Measurements from ENCODE around the gene ILF3.
"Not testable (repeated sequence)": the region's sequence is repeated elsewhere in the genome, so short reads cannot be mapped to it uniquely, and the experiment has no call there.

The ILF3 gene

GRCh38 chr19:10662384-10663251, 8.5 kb downstream of the ILF3 start:
- no peak for DNase-seq (ENCODE audit: low spot score)
- H3K36me3 ChIP-seq (ENCODE audit: low read depth), result peaks cover 75% of the 10 kb centered on the region
- H3K27me3 ChIP-seq (ENCODE audit: insufficient read depth, poor library complexity, severe bottlenecking), result no peaks in the 10 kb centered on the region
- no peak overlapping the region for H3K4me3 ChIP-seq (ENCODE audit: severe bottlenecking)
- H3K4me1 ChIP-seq (ENCODE audit: insufficient read depth, poor library complexity, severe bottlenecking), result peaks cover 9% of the 10 kb centered on the region
- H3K27ac ChIP-seq (ENCODE audit: poor library complexity, severe bottlenecking), result no peak overlapping the region
- no peak for ATAC-seq (ENCODE audit: low read depth)
- no peaks in the 10 kb centered on the region for H3K9me3 ChIP-seq (ENCODE audit: severe bottlenecking)
- TF ChIP-seq CTCF (IDR thresholded peaks at IDR 0.05; ENCODE audit: poor library complexity, severe bottlenecking), result no peak

GRCh38 chr19:10663252-10663563, 9.1 kb downstream of the ILF3 start:
- not testable (repeated sequence) for H3K27me3 ChIP-seq (ENCODE audit: insufficient read depth, poor library complexity, severe bottlenecking); H3K4me3 ChIP-seq (ENCODE audit: severe bottlenecking); H3K4me1 ChIP-seq (ENCODE audit: insufficient read depth, poor library complexity, severe bottlenecking); H3K9me3 ChIP-seq (ENCODE audit: severe bottlenecking); H3K27ac ChIP-seq (ENCODE audit: poor library complexity, severe bottlenecking); DNase-seq (ENCODE audit: low spot score); ATAC-seq (ENCODE audit: low read depth)
- peaks cover 72% of the 10 kb centered on the region for H3K36me3 ChIP-seq (ENCODE audit: low read depth)

GRCh38 chr19:10667867-10668266, 13.7 kb downstream of the ILF3 start:
- no peak for ATAC-seq (ENCODE audit: low read depth)
- Histone ChIP-seq H3K27me3 (ENCODE audit: insufficient read depth, poor library complexity, severe bottlenecking) (no peaks in the 10 kb centered on the region), H3K4me1 (ENCODE audit: insufficient read depth, poor library complexity, severe bottlenecking) (no peaks in the 10 kb centered on the region), H3K9me3 (ENCODE audit: severe bottlenecking) (no peaks in the 10 kb centered on the region), H3K36me3 (ENCODE audit: low read depth) (peaks cover 66% of the 10 kb centered on the region), H3K4me3 (ENCODE audit: severe bottlenecking) (no peak overlapping the region), H3K27ac (ENCODE audit: poor library complexity, severe bottlenecking) (no peak overlapping the region)
- TF ChIP-seq CTCF (IDR thresholded peaks at IDR 0.05; ENCODE audit: poor library complexity, severe bottlenecking), result no peak
- DNase-seq (ENCODE audit: low spot score), result no peak

GRCh38 chr19:10669246-10669645, 15.1 kb downstream of the ILF3 start:
- no peaks in the 10 kb centered on the region for H3K27me3 ChIP-seq (ENCODE audit: insufficient read depth, poor library complexity, severe bottlenecking)
- H3K4me3 ChIP-seq (ENCODE audit: severe bottlenecking), result no peak overlapping the region
- DNase-seq (ENCODE audit: low spot score) (no peak), ATAC-seq (ENCODE audit: low read depth) (no peak)
- no peaks in the 10 kb centered on the region for H3K9me3 ChIP-seq (ENCODE audit: severe bottlenecking)
- H3K4me1 ChIP-seq (ENCODE audit: insufficient read depth, poor library complexity, severe bottlenecking), result no peaks in the 10 kb centered on the region
- H3K27ac ChIP-seq (ENCODE audit: poor library complexity, severe bottlenecking), result no peak overlapping the region
- TF ChIP-seq CTCF (IDR thresholded peaks at IDR 0.05; ENCODE audit: poor library complexity, severe bottlenecking), result no peak
- peaks cover 67% of the 10 kb centered on the region for H3K36me3 ChIP-seq (ENCODE audit: low read depth)

GRCh38 chr19:10670182-10670581, 16.0 kb downstream of the ILF3 start:
- H3K27ac ChIP-seq (ENCODE audit: poor library complexity, severe bottlenecking), result no peak overlapping the region
- ATAC-seq (ENCODE audit: low read depth) (no peak), DNase-seq (ENCODE audit: low spot score) (no peak)
- H3K9me3 ChIP-seq (ENCODE audit: severe bottlenecking), result no peaks in the 10 kb centered on the region
- no peak for TF ChIP-seq CTCF (IDR thresholded peaks at IDR 0.05; ENCODE audit: poor library complexity, severe bottlenecking)
- no peak overlapping the region for H3K4me3 ChIP-seq (ENCODE audit: severe bottlenecking)
- H3K27me3 ChIP-seq (ENCODE audit: insufficient read depth, poor library complexity, severe bottlenecking), result no peaks in the 10 kb centered on the region
- no peaks in the 10 kb centered on the region for H3K4me1 ChIP-seq (ENCODE audit: insufficient read depth, poor library complexity, severe bottlenecking)
- H3K36me3 ChIP-seq (ENCODE audit: low read depth), result peaks cover 70% of the 10 kb centered on the region

Data from RWPE2 (cell line).